ENCODE measurements around the gene STN1. TPM values are rescaled to one million over a fixed set of nuclear protein-coding genes. Genes with fewer than 3 reads are reported as not detected.

STN1 gene
- polyA plus RNA-seq, 1 of the 3 experiments (the other 2 are of a cell fraction) = 22.1 TPM

DNA sequence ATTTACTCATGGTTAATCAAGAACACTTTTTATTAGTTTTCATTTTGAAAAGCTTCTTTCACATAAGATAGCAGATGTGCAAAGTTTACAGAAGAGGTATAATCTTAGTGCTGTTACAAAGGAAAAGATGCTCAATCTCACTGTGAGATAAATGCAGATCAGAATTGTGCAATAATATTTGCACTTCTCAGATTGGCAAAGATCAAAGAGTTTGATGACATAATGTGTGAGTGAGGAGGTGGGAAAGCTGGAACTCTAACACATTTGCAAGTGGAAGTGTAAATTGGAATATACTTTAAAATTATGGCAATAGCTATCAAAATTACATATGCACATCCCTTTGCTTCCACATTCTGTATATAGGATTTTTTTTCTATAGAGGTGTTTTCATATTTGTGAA is 21.5 kb upstream of the STN1 start:
- H3K9me3 ChIP-seq = no peaks in the 10 kb centered on the region
- CTCF ChIA-PET = no interaction called here
- POLR2A ChIA-PET = no interaction called here
- H3F3A ChIP-seq (replicated peaks; ENCODE audit: insufficient read depth) = no peaks in the 10 kb centered on the region
- peaks cover 0 to 5% of the 10 kb centered on the region in 2 experiments; a peak in 1 of 4 replicates for H3K4me1 ChIP-seq (ENCODE audit: control insufficient read depth in 1 of 2, insufficient read depth in 2 of 2, low read depth in 1 of 2, low read length in 1 of 2)
- no peak overlapping the region for H2AFZ ChIP-seq (ENCODE audit: low read depth)
- H4K20me1 ChIP-seq (ENCODE audit: insufficient read depth) = no peaks in the 10 kb centered on the region
- H3K9me2 ChIP-seq = no peaks in the 10 kb centered on the region; the same call in 1 of the 2 replicates
- H3K4me3 ChIP-seq (ENCODE audit: low read depth in 2 of 2, low read length in 1 of 2) = no peak overlapping the region
- H3K27ac ChIP-seq (ENCODE audit: low read depth in 2 of 2, low read length in 1 of 2) = no peak overlapping the region
- TF ChIP-seq POLR2AphosphoS5 (IDR thresholded peaks at IDR 0.05; ENCODE audit: low read depth, low read length) = no peak
- TF ChIP-seq, protein P1, sequence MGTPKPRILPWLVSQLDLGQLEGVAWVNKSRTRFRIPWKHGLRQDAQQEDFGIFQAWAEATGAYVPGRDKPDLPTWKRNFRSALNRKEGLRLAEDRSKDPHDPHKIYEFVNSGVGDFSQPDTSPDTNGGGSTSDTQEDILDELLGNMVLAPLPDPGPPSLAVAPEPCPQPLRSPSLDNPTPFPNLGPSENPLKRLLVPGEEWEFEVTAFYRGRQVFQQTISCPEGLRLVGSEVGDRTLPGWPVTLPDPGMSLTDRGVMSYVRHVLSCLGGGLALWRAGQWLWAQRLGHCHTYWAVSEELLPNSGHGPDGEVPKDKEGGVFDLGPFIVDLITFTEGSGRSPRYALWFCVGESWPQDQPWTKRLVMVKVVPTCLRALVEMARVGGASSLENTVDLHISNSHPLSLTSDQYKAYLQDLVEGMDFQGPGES (IDR thresholded peaks at IDR 0.05; ENCODE audit: low read depth, low read length) = no peak
- TF ChIP-seq YY1 (IDR thresholded peaks at IDR 0.05; ENCODE audit: low read depth) = no peak
- TF ChIP-seq RCOR1 (IDR thresholded peaks at IDR 0.05; ENCODE audit: low read length) = no peak
- no peak for TF ChIP-seq ELF1 (IDR thresholded peaks at IDR 0.05)
- TF ChIP-seq SMC3 (IDR thresholded peaks at IDR 0.05; ENCODE audit: low read depth, low read length) = no peak
- no peak for TF ChIP-seq JUND (IDR thresholded peaks at IDR 0.05)
- no peak for TF ChIP-seq GABPA (IDR thresholded peaks at IDR 0.05; ENCODE audit: low read depth)
- no peak for TF ChIP-seq RFX5 (IDR thresholded peaks at IDR 0.05; ENCODE audit: low read length)
- TF ChIP-seq, protein P2, sequence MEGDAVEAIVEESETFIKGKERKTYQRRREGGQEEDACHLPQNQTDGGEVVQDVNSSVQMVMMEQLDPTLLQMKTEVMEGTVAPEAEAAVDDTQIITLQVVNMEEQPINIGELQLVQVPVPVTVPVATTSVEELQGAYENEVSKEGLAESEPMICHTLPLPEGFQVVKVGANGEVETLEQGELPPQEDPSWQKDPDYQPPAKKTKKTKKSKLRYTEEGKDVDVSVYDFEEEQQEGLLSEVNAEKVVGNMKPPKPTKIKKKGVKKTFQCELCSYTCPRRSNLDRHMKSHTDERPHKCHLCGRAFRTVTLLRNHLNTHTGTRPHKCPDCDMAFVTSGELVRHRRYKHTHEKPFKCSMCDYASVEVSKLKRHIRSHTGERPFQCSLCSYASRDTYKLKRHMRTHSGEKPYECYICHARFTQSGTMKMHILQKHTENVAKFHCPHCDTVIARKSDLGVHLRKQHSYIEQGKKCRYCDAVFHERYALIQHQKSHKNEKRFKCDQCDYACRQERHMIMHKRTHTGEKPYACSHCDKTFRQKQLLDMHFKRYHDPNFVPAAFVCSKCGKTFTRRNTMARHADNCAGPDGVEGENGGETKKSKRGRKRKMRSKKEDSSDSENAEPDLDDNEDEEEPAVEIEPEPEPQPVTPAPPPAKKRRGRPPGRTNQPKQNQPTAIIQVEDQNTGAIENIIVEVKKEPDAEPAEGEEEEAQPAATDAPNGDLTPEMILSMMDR (IDR thresholded peaks at IDR 0.05) = no peak
- H3K36me3 ChIP-seq (replicated peaks in 1 of 2; ENCODE audit: control insufficient read depth in 1 of 2, insufficient read depth in 2 of 2, low read length in 1 of 2) = no peaks in the 10 kb centered on the region
- DNase-seq = no peak
- no peak overlapping the region for H3K4me2 ChIP-seq
- H3K27me3 ChIP-seq (ENCODE audit: insufficient read depth) = no peaks in the 10 kb centered on the region
- no peaks in the 10 kb centered on the region for H3K79me2 ChIP-seq (ENCODE audit: insufficient read depth)
- H3K9ac ChIP-seq = no peak overlapping the region

DNA sequence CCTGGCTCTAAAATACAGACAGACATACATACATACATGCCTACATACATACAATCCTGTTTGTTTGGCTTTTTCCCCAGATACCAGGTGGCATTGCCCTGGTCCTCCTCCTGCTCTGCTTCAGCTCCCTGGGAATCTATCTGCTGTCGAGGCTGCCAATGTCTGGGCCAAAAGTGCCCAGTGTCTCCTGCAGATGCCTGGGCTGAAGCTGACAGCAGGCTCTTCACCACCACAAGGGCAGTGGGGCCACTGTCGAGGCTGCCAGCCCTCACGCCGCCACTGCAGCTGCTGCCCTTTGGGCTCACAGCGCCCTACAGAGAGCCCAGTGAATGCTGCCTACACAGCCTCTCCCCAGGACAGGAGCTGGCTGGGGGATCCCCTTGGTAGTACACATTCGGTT is 18.0 kb upstream of the STN1 start:
- Histone ChIP-seq H3K9ac (no peak overlapping the region), H3K27ac (ENCODE audit: low read depth in 2 of 2, low read length in 1 of 2) (no peak overlapping the region), H3K79me2 (ENCODE audit: insufficient read depth) (no peaks in the 10 kb centered on the region), H3K27me3 (ENCODE audit: insufficient read depth) (no peaks in the 10 kb centered on the region), H4K20me1 (ENCODE audit: insufficient read depth) (no peaks in the 10 kb centered on the region), H3K4me1 (ENCODE audit: control insufficient read depth in 1 of 2, insufficient read depth in 2 of 2, low read depth in 1 of 2, low read length in 1 of 2) (peaks cover 0 to 5% of the 10 kb centered on the region in 2 experiments; a peak in 1 of 4 replicates), H3F3A (replicated peaks; ENCODE audit: insufficient read depth) (no peaks in the 10 kb centered on the region), H2AFZ (ENCODE audit: low read depth) (no peak overlapping the region), H3K4me2 (no peak overlapping the region), H3K9me2 (no peaks in the 10 kb centered on the region), H3K36me3 (replicated peaks in 1 of 2; ENCODE audit: control insufficient read depth in 1 of 2, insufficient read depth in 2 of 2, low read length in 1 of 2) (no peaks in the 10 kb centered on the region), H3K9me3 (no peaks in the 10 kb centered on the region), H3K4me3 (ENCODE audit: low read depth in 2 of 2, low read length in 1 of 2) (no peak overlapping the region)
- POLR2A ChIA-PET = no interaction called here
- DNase-seq = peak; percentile 24
- CTCF ChIA-PET = interaction anchor here (1.1 kb wide), 1 partner anchor 186 kb away, joined by 3 read pairs; the partner anchor contains the start of gene SFR1
- no peak for TF ChIP-seq RXRA (IDR thresholded peaks at IDR 0.05; ENCODE audit: borderline replicate concordance, low read depth)
- TF ChIP-seq, protein P3, sequence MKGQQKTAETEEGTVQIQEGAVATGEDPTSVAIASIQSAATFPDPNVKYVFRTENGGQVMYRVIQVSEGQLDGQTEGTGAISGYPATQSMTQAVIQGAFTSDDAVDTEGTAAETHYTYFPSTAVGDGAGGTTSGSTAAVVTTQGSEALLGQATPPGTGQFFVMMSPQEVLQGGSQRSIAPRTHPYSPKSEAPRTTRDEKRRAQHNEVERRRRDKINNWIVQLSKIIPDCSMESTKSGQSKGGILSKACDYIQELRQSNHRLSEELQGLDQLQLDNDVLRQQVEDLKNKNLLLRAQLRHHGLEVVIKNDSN (IDR thresholded peaks at IDR 0.05; ENCODE audit: borderline replicate concordance, low read depth) = no peak
- TF ChIP-seq TCF12 (IDR thresholded peaks at IDR 0.05) = no peak
- 61% methylated on average over 6 of the region's 6 CpGs for WGBS (ENCODE audit: low lambda C conversion rate)
